C4-2B (cell line): ENCODE measurements around the gene OR12D1.

Experiments
- ZFX ChIP-seq: fragments of 450-650 bp; IDR thresholded peaks from 2 replicates; pipeline ENCODE4 v1.6.1; 2017
- TF ChIP-seq, protein P1 (sequence below): fragments of 450-650 bp; conservative IDR thresholded peaks from 2 replicates; pipeline ENCODE4 v1.5.1; 2017; ENCODE audit warnings: mild to moderate bottlenecking

DNA sequence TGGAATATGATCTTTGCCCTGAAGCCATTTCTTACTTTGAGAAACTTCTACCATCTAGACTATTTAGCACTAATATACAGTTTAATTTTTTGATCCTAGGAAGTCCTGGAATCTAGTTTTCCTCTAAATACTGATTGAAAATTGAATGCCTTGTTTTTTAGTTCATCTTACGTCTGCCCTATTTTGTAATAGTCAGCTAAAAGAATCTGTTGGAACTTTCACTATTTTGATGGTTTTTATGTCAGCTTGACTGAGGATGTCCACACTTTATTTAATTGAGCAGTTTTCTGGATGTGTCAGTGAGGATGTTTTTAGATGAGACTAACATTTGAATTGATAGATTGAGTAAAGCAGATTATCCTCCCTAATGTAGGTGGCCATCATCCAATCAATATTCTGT, 10.9 kb upstream of the OR12D1 start:
- TF ChIP-seq, protein P1, sequence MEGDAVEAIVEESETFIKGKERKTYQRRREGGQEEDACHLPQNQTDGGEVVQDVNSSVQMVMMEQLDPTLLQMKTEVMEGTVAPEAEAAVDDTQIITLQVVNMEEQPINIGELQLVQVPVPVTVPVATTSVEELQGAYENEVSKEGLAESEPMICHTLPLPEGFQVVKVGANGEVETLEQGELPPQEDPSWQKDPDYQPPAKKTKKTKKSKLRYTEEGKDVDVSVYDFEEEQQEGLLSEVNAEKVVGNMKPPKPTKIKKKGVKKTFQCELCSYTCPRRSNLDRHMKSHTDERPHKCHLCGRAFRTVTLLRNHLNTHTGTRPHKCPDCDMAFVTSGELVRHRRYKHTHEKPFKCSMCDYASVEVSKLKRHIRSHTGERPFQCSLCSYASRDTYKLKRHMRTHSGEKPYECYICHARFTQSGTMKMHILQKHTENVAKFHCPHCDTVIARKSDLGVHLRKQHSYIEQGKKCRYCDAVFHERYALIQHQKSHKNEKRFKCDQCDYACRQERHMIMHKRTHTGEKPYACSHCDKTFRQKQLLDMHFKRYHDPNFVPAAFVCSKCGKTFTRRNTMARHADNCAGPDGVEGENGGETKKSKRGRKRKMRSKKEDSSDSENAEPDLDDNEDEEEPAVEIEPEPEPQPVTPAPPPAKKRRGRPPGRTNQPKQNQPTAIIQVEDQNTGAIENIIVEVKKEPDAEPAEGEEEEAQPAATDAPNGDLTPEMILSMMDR, result no peak
- no peak for TF ChIP-seq ZFX
